GM13977 (cell line): ENCODE data around the gene FOXO3.

Source experiments
- DNase-seq: peaks from one replicate; pipeline ENCODE4 v3.0.0; 2012; ENCODE audit warnings: low spot score
- CTCF ChIP-seq: IDR thresholded peaks from 2 replicates; pipeline ENCODE4 v1.5.1; 2012; ENCODE audit warnings: mild to moderate bottlenecking, control low read depth; ENCODE audit not compliant: insufficient read depth; ENCODE audit errors: extremely low read depth, missing control alignments
- in situ Hi-C: fragments of 300-500 bp; cut with MboI; formaldehyde crosslinking; loops from one replicate; pipeline ENCODE4 v1.12.0; 2022; ENCODE audit warnings: low sequenced_read_pairs, low pct_unique_long_range_greater_than_20kb, mixed read lengths, inconsistent platforms; ENCODE audit not compliant: unreplicated experiment

FOXO3 gene

DNA sequence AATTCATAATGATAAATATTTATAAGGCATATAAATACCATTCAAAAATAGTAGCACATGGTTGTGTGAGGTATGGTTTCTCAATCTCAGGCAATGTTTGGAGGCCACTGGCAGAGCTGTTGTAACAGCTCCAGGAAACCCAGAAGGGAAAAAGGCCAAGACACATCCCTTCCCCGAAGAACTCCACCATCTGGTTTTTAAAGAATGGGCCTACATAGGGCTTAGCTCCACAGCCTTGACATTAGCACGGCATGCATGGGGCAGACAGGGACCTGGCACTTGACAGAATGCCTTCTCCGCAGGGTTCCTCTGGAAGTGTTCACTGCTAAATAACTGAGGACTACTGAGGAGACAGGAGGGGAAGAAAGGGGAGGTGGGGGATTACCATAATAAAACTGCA, 16.1 kb upstream of the FOXO3 start:
- in situ Hi-C loops, result loop anchor here (10.0 kb wide), 3 partner anchors 240 to 520 kb away; no protein-coding TSS in a partner anchor

GRCh38 chr6:108546079-108547049, 14.4 kb upstream of the FOXO3 start:
- no peak for DNase-seq
- no peak for TF ChIP-seq CTCF
- in situ Hi-C loops, result loop anchor here (10.0 kb wide), 3 partner anchors 238 to 518 kb away; no protein-coding TSS in a partner anchor

More for the DNA sequence above, 16.1 kb upstream of the FOXO3 start:
- TF ChIP-seq CTCF, result no peak
- DNase-seq, result no peak

DNA sequence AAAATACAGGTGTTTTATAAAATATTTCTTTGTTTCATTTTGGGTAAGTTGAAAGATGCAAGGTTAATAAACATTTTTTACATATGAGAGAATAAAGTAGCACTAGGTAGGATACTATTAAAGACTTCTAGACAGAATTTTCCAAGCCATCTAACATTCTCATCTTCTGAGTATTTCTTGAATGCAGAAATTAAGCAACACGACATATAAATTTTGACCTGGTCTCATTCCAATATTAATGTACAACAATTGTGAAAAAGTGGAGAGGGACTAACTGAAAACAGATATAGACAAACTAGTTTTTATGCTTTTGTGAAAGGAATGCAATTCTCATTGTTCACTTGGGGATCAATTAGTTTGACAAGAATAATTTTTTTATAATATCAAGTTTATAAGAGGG, 11.5 kb upstream of the FOXO3 start:
- in situ Hi-C loops, result loop anchor here (10.0 kb wide), 3 partner anchors 236 to 516 kb away; no protein-coding TSS in a partner anchor
- no peak for DNase-seq
- no peak for TF ChIP-seq CTCF

- no peak for TF ChIP-seq CTCF
- in situ Hi-C loops, result loop anchor here (10.0 kb wide), 3 partner anchors 235 to 515 kb away; no protein-coding TSS in a partner anchor
- no peak for DNase-seq
These were observed 11.0 kb upstream of the FOXO3 start for GRCh38 chr6:108549741-108550140.

DNA sequence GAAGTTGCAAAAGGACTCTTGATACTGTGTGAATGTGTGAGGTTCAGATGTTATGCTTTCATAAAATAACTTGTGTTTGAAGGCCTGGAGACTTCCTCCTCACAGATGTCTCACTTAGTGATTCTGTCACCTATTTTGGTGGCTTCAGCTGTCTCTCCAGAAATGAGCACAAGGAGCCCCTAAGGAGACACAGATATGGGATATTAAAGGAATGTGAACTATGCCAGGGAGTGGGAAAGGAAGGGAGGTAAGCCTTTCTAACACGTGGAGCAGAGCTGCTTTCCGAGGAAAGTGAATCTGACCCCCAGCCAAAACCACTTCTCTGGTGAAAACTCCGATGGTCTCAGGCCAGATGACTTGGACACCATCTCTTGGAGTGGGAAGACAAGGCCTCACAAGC, 10.5 kb upstream of the FOXO3 start:
- no peak for DNase-seq
- in situ Hi-C loops, result no loop called here
- TF ChIP-seq CTCF, result no peak

- DNase-seq, result no peak
- in situ Hi-C loops, result no loop called here
- no peak for TF ChIP-seq CTCF
These were observed 5.2 kb upstream of the FOXO3 start for GRCh38 chr6:108555399-108556052.
